A673 (cell line): ENCODE data around the gene KLF7. TPM values are rescaled to one million over a fixed set of nuclear protein-coding genes. Genes with fewer than 3 reads are reported as not detected.
A peak's percentile ranks its signal among the peaks of the same experiment; 100 is the strongest.

Source experiments
- BruUV-seq: library from RNA; stranded (reverse); fragments of 400-500 nt; replicated peaks from 2 replicates; lab custom pipeline; 2021; lab: Mats Ljungman, UMichigan
- CTCF ChIA-PET: fragments of 300-600 bp; sonication (Branson Sonifier 250); formaldehyde crosslinking; loops from one replicate; lab custom pipeline; 2022; ENCODE audit warnings: antibody characterized with exemption; lab: Charles Lee
- POLR2A ChIA-PET: fragments of 300-600 bp; sonication (Branson Sonifier 250); formaldehyde crosslinking; loops from one replicate; lab custom pipeline; 2022; ENCODE audit warnings: antibody characterized with exemption; ENCODE audit not compliant: low non-redundant PET; lab: Charles Lee
- DNase-seq: peaks from one replicate; pipeline ENCODE4 v3.0.0-alpha.2; 2015; ENCODE audit warnings: low spot score
- H3K27ac ChIP-seq: fragments of 200-600 bp; sonication (generic); 2 replicates; pipeline ENCODE4 v1.5.1; 2016; ENCODE audit warnings: mixed run types, low read depth, mild to moderate bottlenecking, mixed read lengths, antibody characterized with exemption, low read length; ENCODE audit not compliant: poor library complexity, severe bottlenecking
- H3K27me3 ChIP-seq: fragments of 200-600 bp; sonication (generic); replicated peaks from 2 replicates; pipeline ENCODE4 v1.6.1; 2017; ENCODE audit warnings: mixed run types, low read depth, mild to moderate bottlenecking, mixed read lengths, antibody characterized with exemption, low read length; ENCODE audit not compliant: insufficient read depth, poor library complexity
- H3K36me3 ChIP-seq: fragments of 200-600 bp; sonication (generic); 2 replicates; pipeline ENCODE4 v1.6.1; 2016; ENCODE audit warnings: mixed run types, mild to moderate bottlenecking, mixed read lengths, antibody characterized with exemption, low read length; ENCODE audit not compliant: insufficient read depth, poor library complexity, severe bottlenecking
- H3K4me1 ChIP-seq: fragments of 200-600 bp; sonication (generic); 2 replicates; pipeline ENCODE4 v1.6.1; 2017; ENCODE audit warnings: mixed run types, mild to moderate bottlenecking, mixed read lengths, antibody characterized with exemption, low read length; ENCODE audit not compliant: insufficient read depth, poor library complexity, severe bottlenecking
- H3K4me3 ChIP-seq: fragments of 200-600 bp; sonication (generic); 2 replicates; pipeline ENCODE4 v1.5.1; 2016; ENCODE audit warnings: low read depth, mixed run types, mild to moderate bottlenecking, mixed read lengths, low read length; ENCODE audit not compliant: poor library complexity, severe bottlenecking
- H3K9me3 ChIP-seq: fragments of 200-600 bp; sonication (generic); 2 replicates; pipeline ENCODE4 v1.6.1; 2016; ENCODE audit warnings: mixed run types, low read depth, mild to moderate bottlenecking, mixed read lengths, antibody characterized with exemption, low read length; ENCODE audit not compliant: poor library complexity, severe bottlenecking
- EZH2 ChIP-seq: fragments of 200-600 bp; sonication (generic); IDR thresholded peaks from 2 replicates; pipeline ENCODE4 v1.6.1; 2017; ENCODE audit warnings: borderline replicate concordance, low read depth, mild to moderate bottlenecking, mixed read lengths, antibody characterized with exemption, low read length; ENCODE audit not compliant: poor library complexity, severe bottlenecking
- intact Hi-C: fragments of 100-400 bp; cut with micrococcal nuclease; formaldehyde crosslinking; loops from one replicate; pipeline ENCODE4 v1.10.0; 2022; ENCODE audit not compliant: unreplicated experiment
- total RNA-seq: library from RNA; stranded (reverse); gene quantifications from 2 replicates; pipeline ENCODE4 v1.2.3, GENCODE V29; 2021
- TF ChIP-seq, protein P1 (sequence below): fragments of 300-800, 200-600 bp; sonication (generic); conservative IDR thresholded peaks from 2 replicates; pipeline ENCODE4 v1.5.1; 2017; ENCODE audit warnings: low read depth, mild to moderate bottlenecking, antibody characterized with exemption, low read length, moderate library complexity, mixed read lengths

KLF7 gene
- total RNA-seq, 1 experiment from 2014 or later = 16.4 TPM

DNA sequence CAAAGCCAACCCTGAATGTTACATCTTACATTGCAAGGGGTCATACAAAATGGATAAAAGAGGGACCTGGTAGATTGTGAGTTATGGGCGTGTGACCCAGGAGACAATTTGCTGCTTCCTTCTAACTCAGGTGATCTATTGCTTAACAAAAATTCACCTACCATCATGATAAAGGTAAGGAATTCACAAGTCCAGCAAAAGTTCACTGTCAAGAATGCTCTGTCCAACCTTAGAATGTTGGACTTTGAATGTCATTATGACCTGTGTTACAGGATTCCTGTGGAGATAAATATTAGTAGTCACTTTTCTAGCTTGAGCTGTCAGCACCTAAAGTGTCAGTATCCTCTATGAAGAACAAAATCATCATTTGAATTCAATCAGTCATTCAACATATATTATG, 7.9 kb upstream of the KLF7 start:
- ChIA-PET CTCF (no interaction called here), POLR2A (no interaction called here)
- Histone ChIP-seq H3K27ac (no peak overlapping the region), H3K36me3 (no peaks in the 10 kb centered on the region), H3K9me3 (no peaks in the 10 kb centered on the region), H3K4me3 (no peak overlapping the region), H3K4me1 (no peaks in the 10 kb centered on the region), H3K27me3 (peaks cover 5% of the 10 kb centered on the region)
- no TSS peak for BruUV-seq
- intact Hi-C loops = no loop called here
- no peak for TF ChIP-seq EZH2
- TF ChIP-seq, protein P1, sequence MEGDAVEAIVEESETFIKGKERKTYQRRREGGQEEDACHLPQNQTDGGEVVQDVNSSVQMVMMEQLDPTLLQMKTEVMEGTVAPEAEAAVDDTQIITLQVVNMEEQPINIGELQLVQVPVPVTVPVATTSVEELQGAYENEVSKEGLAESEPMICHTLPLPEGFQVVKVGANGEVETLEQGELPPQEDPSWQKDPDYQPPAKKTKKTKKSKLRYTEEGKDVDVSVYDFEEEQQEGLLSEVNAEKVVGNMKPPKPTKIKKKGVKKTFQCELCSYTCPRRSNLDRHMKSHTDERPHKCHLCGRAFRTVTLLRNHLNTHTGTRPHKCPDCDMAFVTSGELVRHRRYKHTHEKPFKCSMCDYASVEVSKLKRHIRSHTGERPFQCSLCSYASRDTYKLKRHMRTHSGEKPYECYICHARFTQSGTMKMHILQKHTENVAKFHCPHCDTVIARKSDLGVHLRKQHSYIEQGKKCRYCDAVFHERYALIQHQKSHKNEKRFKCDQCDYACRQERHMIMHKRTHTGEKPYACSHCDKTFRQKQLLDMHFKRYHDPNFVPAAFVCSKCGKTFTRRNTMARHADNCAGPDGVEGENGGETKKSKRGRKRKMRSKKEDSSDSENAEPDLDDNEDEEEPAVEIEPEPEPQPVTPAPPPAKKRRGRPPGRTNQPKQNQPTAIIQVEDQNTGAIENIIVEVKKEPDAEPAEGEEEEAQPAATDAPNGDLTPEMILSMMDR = no peak
- no peak for DNase-seq

DNA sequence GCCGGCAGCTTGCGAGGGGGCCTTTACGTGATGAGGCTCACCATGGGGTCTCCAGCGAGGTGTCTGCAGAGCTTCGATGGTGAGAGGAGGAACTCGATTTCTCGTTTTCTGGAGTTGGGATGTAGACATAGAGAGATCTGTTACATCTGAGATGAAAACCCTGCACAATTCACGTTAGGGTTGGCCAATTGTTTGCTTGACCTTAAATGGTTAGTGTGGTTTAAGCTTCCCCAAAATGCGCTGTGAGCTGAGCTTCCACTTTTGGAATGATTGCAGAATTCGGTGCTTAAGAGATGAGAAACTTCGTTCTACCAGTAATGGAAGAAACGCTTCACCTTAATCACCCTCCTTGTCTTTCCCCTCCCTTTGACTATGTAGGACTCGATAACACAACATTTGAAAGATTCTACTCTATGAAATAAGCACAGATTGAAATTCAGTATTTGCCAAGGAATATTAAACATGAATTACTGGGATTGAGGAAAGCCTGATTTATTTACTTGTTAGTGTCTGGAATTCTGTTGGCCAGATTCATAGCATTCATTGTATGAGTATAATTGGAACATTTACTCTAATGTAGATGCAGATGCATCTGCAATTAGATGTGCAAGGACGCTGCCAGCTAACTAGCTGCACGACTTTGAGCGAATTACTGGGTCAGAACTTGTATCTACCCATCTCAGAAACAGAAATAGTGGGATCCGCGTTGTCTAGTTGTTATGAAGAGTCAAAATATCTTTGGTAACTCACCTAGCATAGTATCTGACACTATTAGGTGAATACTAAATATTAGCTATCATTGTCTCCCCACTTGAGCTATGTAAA, 1.6 kb upstream of the KLF7 start:
- POLR2A ChIA-PET = no interaction called here
- no peaks in the 10 kb centered on the region for H3K27me3 ChIP-seq
- DNase-seq = no peak
- peaks cover 16% of the 10 kb centered on the region for H3K4me1 ChIP-seq
- peak overlapping the region; percentile 83 for H3K4me3 ChIP-seq
- CTCF ChIA-PET = no interaction called here
- no peaks in the 10 kb centered on the region for H3K36me3 ChIP-seq
- H3K27ac ChIP-seq = peak overlapping the region; percentile 100
- H3K9me3 ChIP-seq = no peaks in the 10 kb centered on the region
- intact Hi-C loops = loop anchor here (5.0 to 10.0 kb wide), 2 partner anchors 93 to 305 kb away; no protein-coding TSS in a partner anchor
- TSS peak; percentile 72 for BruUV-seq
- no peak for TF ChIP-seq EZH2
- TF ChIP-seq, protein P1 = no peak

DNA sequence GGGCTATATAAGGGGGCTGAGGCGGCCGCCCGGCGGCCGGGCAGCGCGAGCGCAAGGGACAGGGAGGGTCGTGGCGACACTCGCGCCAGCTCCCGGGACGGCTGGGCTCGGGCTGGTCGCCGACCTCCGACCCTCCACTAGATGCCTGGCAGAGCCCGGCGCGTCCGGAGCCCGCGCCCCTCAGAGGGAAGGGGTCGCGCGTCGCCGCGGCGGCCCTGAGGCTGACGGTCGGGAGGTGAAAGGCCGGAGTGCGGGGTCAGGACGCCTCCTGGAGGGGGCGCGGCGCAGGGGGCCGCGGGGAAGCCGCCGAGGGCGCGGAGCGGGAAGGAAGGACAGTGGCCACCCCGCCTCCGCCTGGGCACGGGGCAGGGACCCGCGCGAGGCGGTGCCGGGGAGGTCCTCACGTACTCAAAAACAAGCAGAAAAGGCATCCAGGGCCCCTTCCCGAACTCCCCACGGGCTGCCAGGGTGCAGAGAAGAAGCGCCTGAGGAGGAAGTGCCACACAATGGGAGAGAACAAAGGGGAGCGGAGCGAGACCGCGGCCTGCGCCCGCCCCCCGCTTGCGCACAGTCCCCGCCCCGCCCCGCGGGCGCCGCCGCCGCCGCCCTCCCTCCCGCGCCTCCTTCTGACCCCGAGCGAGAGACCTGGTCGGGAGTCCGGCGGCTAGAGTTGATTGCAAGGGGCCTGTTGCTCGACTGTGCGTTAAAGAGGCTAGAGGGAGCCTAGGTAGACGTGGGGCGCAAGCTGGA, 776 bp upstream of the KLF7 start:
- peak; percentile 81 for DNase-seq
- H3K27me3 ChIP-seq = no peaks in the 10 kb centered on the region
- no peaks in the 10 kb centered on the region for H3K36me3 ChIP-seq
- H3K9me3 ChIP-seq = no peaks in the 10 kb centered on the region
- H3K4me1 ChIP-seq = peaks cover 16% of the 10 kb centered on the region
- no peak for TF ChIP-seq EZH2
- TF ChIP-seq, protein P1 = no peak
- intact Hi-C loops = loop anchor here (5.0 to 10.0 kb wide), 2 partner anchors 92 to 306 kb away; no protein-coding TSS in a partner anchor
- ChIA-PET POLR2A (interaction anchor here (0.5 to 1.0 kb wide), 5 partner anchors 33 to 363 kb away, joined by 3 to 9 read pairs (median 4); partner anchors contain the start of gene CREB1), CTCF (interaction anchor here (1.0 kb wide), 1 partner anchor 306 kb away, joined by 3 read pairs; no protein-coding TSS in a partner anchor)
- H3K27ac ChIP-seq = peak overlapping the region; percentile 100
- peak overlapping the region; percentile 83 for H3K4me3 ChIP-seq
- BruUV-seq = no TSS peak
